Stimulated activated CD4-positive, alpha-beta T cell treated with anti-CD3 and anti-CD28 coated beads, Interleukin-2, amount 100 ng/mL, for 24 hours (primary cell): ENCODE data around the gene ANKRD45.
"Not testable (repeated sequence)": the region's sequence is repeated elsewhere in the genome, so short reads cannot be mapped to it uniquely, and the experiment has no call there.

Source experiments
- DNase-seq, 2 donors: peaks; one replicate each; pipeline ENCODE4 v3.0.0-alpha.2; 2020

Gene ANKRD45

GRCh38 chr1:173642450-173643139 is 27.1 kb downstream of the ANKRD45 start:
- DNase-seq = not testable (repeated sequence)

GRCh38 chr1:173639102-173639501 is 30.5 kb downstream of the ANKRD45 start:
- no peak for DNase-seq

GRCh38 chr1:173638043-173639021 is 31.3 kb downstream of the ANKRD45 start:
- no peak for DNase-seq

- DNase-seq = not testable (repeated sequence)
Measured at GRCh38 chr1:173637236-173638042, 32.2 kb downstream of the ANKRD45 start.

- no peak for DNase-seq
Measured at GRCh38 chr1:173635116-173635515, 34.5 kb downstream of the ANKRD45 start, which contains the start of gene TEX50. Gene TEX50 (plus strand): TSS chr1:173635338. CDS start chr1:173635522, 184 bp downstream.

- no peak for DNase-seq
Measured at GRCh38 chr1:173628888-173629287, 40.8 kb downstream of the ANKRD45 start.

- DNase-seq = no peak
Measured at GRCh38 chr1:173627269-173627668, 42.4 kb downstream of the ANKRD45 start.

GRCh38 chr1:173616859-173617258 is 52.8 kb downstream of the ANKRD45 start:
- DNase-seq = no peak

- not testable (repeated sequence) for DNase-seq
Measured at GRCh38 chr1:173613086-173613485, 56.6 kb downstream of the ANKRD45 start.

GRCh38 chr1:173608503-173609216 is 61.0 kb downstream of the ANKRD45 start:
- DNase-seq = no peak

GRCh38 chr1:173603056-173603591 is 66.5 kb downstream of the ANKRD45 start, which contains the start of gene SLC9C2:
Gene SLC9C2 (minus strand): TSS chr1:173603072. CDS start chr1:173601776, 1,296 bp downstream.
- DNase-seq = no peak

GRCh38 chr1:173601588-173601987 is 68.1 kb downstream of the ANKRD45 start:
- no peak for DNase-seq

GRCh38 chr1:173596097-173596825 is 73.4 kb downstream of the ANKRD45 start:
- DNase-seq = no peak

- DNase-seq = not testable (repeated sequence)
Measured at GRCh38 chr1:173591138-173591537, 78.5 kb downstream of the ANKRD45 start.

GRCh38 chr1:173590557-173590956 is 79.1 kb downstream of the ANKRD45 start:
- no peak for DNase-seq

- no peak for DNase-seq
Measured at GRCh38 chr1:173581383-173582079, 88.1 kb downstream of the ANKRD45 start.

GRCh38 chr1:173580658-173581057 is 89.0 kb downstream of the ANKRD45 start:
- DNase-seq = no peak

- no peak for DNase-seq
Measured at GRCh38 chr1:173580071-173580470, 89.6 kb downstream of the ANKRD45 start.

GRCh38 chr1:173573596-173573995 is 96.1 kb downstream of the ANKRD45 start:
- DNase-seq = no peak

GRCh38 chr1:173572201-173572873 is 97.3 kb downstream of the ANKRD45 start:
- no peak for DNase-seq
